ENCODE results near the gene KLK7. TPM values are rescaled to one million over a fixed set of nuclear protein-coding genes. Genes with fewer than 3 reads are reported as not detected.
A peak's percentile ranks its signal among the peaks of the same experiment; 100 is the strongest.

The KLK7 gene
- total and polyA plus RNA-seq, 8 donors: 0.08 to 0.55 (median 0.08) TPM; not detected in 4

DNA sequence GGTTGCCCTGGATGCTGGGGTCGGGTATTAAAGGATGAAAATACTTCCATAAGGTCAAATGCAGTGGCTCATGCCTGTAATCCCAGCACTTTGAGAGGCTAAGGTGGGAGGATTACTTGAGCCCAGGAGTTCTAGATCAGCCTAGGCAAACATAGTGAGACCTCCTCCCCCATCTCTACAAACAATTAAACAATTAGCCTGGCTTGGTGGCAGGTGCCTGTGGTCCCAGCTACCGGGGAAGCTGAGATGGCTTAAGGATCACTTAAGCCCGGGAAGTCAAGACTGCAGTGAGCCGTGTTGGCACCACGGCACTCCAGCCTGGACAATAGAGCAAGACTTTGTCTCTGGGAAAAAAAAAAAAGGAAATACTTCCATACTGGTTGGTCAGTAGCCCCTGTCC lies 41.2 kb upstream of the KLK7 start:
- no peaks in the 10 kb centered on the region for H3K9me3 ChIP-seq
- TF ChIP-seq CTCF (IDR thresholded peaks at IDR 0.05): no peak
- H3K27me3 ChIP-seq: peaks cover 4 to 95% of the 10 kb centered on the region in 2 donors
- intact Hi-C loops (cut with DNase I): loop anchor here in 1 of 2 donors (10.0 kb wide), 1 partner anchor 150 kb away; no protein-coding TSS in a partner anchor
- no peaks in the 10 kb centered on the region for H3K4me1 ChIP-seq
- no peak overlapping the region for H3K27ac ChIP-seq
- no peak for DNase-seq
- H3K36me3 ChIP-seq: no peaks in the 10 kb centered on the region
- no peak for ATAC-seq
- no peak overlapping the region for H3K4me3 ChIP-seq

DNA sequence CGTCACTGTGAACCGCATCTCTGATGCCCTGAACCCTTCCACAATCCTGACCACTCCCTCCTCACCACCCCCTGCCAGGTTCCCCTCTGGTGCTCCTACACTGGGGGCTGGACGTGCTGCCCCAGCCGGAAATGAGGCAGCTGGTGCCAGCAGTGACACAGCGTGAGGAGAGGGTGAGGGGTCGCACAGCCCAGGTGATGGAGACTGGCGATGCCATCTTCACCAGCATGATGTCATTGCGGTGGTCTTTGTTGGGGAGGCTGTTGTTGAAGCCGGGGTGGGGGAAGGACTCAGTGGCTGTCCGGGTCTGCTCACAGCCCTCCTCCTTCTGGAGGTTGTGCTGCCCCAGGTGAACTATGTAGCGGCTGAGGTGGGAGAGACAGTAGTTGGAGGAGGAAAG lies 40.2 kb upstream of the KLK7 start:
- TF ChIP-seq CTCF (IDR thresholded peaks at IDR 0.05): no peak
- Histone ChIP-seq H3K36me3 (no peaks in the 10 kb centered on the region), H3K27ac (no peak overlapping the region), H3K4me1 (no peaks in the 10 kb centered on the region), H3K4me3 (no peak overlapping the region), H3K9me3 (no peaks in the 10 kb centered on the region), H3K27me3 (peaks cover 13 to 95% of the 10 kb centered on the region in 2 donors)
- ATAC-seq (no peak), DNase-seq (no peak)
- intact Hi-C loops (cut with DNase I): loop anchor here in 1 of 2 donors (10.0 kb wide), 1 partner anchor 151 kb away; no protein-coding TSS in a partner anchor

GRCh38 chr19:51022526-51022925 lies 38.8 kb upstream of the KLK7 start:
- Histone ChIP-seq H3K27me3 (peaks cover 26 to 96% of the 10 kb centered on the region in 2 donors), H3K9me3 (no peaks in the 10 kb centered on the region), H3K27ac (no peak overlapping the region), H3K4me3 (no peak overlapping the region), H3K4me1 (no peaks in the 10 kb centered on the region), H3K36me3 (no peaks in the 10 kb centered on the region)
- DNase-seq: no peak
- intact Hi-C loops (cut with DNase I): loop anchor here in 1 of 2 donors (10.0 kb wide), 1 partner anchor 152 kb away; no protein-coding TSS in a partner anchor
- no peak for ATAC-seq
- TF ChIP-seq CTCF (IDR thresholded peaks at IDR 0.05): no peak

GRCh38 chr19:51020988-51021651 lies 37.4 kb upstream of the KLK7 start:
- peak; percentile 53 to 56 for TF ChIP-seq CTCF (IDR thresholded peaks at IDR 0.05)
- Histone ChIP-seq H3K4me3 (no peak overlapping the region), H3K27me3 (peaks cover 37 to 96% of the 10 kb centered on the region in 2 donors), H3K9me3 (no peaks in the 10 kb centered on the region), H3K27ac (no peak overlapping the region), H3K4me1 (peaks cover 0 to 4% of the 10 kb centered on the region in 2 donors), H3K36me3 (no peaks in the 10 kb centered on the region)
- DNase-seq (peak in 1 of 4 donors; percentile 40), ATAC-seq (peak; percentile 62)
- intact Hi-C loops (cut with DNase I): loop anchor here in 1 of 2 donors (10.0 kb wide), 1 partner anchor 154 kb away; no protein-coding TSS in a partner anchor

DNA sequence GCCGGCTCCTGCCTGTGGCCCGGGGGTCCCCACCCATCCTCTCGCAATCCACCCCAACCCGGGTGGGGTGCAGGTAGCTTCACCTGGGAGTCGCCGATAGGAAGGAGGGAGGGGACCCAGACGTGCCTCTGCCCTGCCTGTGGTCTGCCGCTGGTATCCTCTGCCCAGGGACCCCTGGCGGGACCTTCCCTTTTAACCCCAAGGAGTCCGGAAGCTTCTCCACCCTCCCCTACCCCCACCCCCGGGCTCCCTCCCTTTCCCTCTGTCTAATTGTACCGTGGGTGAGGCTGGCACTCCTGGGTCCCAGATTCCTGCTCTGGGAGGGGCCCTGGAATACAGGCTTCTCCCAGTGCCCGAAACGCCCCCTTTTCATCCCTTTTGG lies 35.8 kb upstream of the KLK7 start, which contains the start of gene KLK10:
Gene KLK10 (minus strand): TSS at position 166 of the 382 bp plus-strand sequence. CDS start 579 bp downstream, outside the sequence.
- DNase-seq (no peak), ATAC-seq (no peak)
- no peaks in the 10 kb centered on the region for H3K9me3 ChIP-seq
- H3K4me1 ChIP-seq: peaks cover 0 to 4% of the 10 kb centered on the region in 2 donors
- intact Hi-C loops (cut with DNase I): no loop called here
- no peaks in the 10 kb centered on the region for H3K36me3 ChIP-seq
- H3K4me3 ChIP-seq: peak within 1 kb of the TSS in 1 of 2 donors; percentile 41
- peaks cover 34 to 96% of the 10 kb centered on the region in 2 donors for H3K27me3 ChIP-seq
- no peak within 1 kb of the TSS for H3K27ac ChIP-seq
- no peak for TF ChIP-seq CTCF (IDR thresholded peaks at IDR 0.05)
